ENCODE measurements around the gene IQCE. TPM values are rescaled to one million over a fixed set of nuclear protein-coding genes. Genes with fewer than 3 reads are reported as not detected.
A peak's percentile ranks its signal among the peaks of the same experiment; 100 is the strongest.

The IQCE gene
- total RNA-seq, 2 donors from 2014 or later, result 6.7 to 9.0 TPM

GRCh38 chr7:2626498-2627117 is 67.8 kb downstream of the IQCE start:
- no peaks in the 10 kb centered on the region for H3K27me3 Mint-ChIP-seq
- ATAC-seq, result no peak
- H3K4me1 Mint-ChIP-seq, result peaks cover 4% of the 10 kb centered on the region
- H3K36me3 Mint-ChIP-seq (ENCODE audit: low read depth), result no peaks in the 10 kb centered on the region
- no peak overlapping the region for H3K4me3 Mint-ChIP-seq
- no peak for DNase-seq
- H3K9me3 ChIP-seq (ENCODE audit: control insufficient read depth, low read length, poor library complexity, severe bottlenecking), result no peaks in the 10 kb centered on the region
- no peak overlapping the region for H3K27ac Mint-ChIP-seq

- no peaks in the 10 kb centered on the region for H3K9me3 ChIP-seq (ENCODE audit: control insufficient read depth, low read length, poor library complexity, severe bottlenecking)
- Mint-ChIP-seq H3K27me3 (no peaks in the 10 kb centered on the region), H3K4me3 (no peak overlapping the region), H3K36me3 (ENCODE audit: low read depth) (no peaks in the 10 kb centered on the region), H3K27ac (no peak overlapping the region), H3K4me1 (peaks cover 4% of the 10 kb centered on the region)
- DNase-seq (no peak), ATAC-seq (no peak)
Observed at GRCh38 chr7:2627258-2628129, 68.7 kb downstream of the IQCE start.

GRCh38 chr7:2628130-2628482 is 69.3 kb downstream of the IQCE start:
- no peaks in the 10 kb centered on the region for H3K36me3 Mint-ChIP-seq (ENCODE audit: low read depth)
- no peak overlapping the region for H3K27ac Mint-ChIP-seq
- H3K4me3 Mint-ChIP-seq, result no peak overlapping the region
- no peaks in the 10 kb centered on the region for H3K27me3 Mint-ChIP-seq
- DNase-seq (no peak), ATAC-seq (no peak)
- peaks cover 4% of the 10 kb centered on the region for H3K4me1 Mint-ChIP-seq
- H3K9me3 ChIP-seq (ENCODE audit: control insufficient read depth, low read length, poor library complexity, severe bottlenecking), result no peaks in the 10 kb centered on the region

- Mint-ChIP-seq H3K27ac (no peak overlapping the region), H3K4me1 (peaks cover 6% of the 10 kb centered on the region), H3K27me3 (no peaks in the 10 kb centered on the region), H3K4me3 (no peak overlapping the region), H3K36me3 (ENCODE audit: low read depth) (no peaks in the 10 kb centered on the region)
- H3K9me3 ChIP-seq (ENCODE audit: control insufficient read depth, low read length, poor library complexity, severe bottlenecking), result no peaks in the 10 kb centered on the region
- DNase-seq, result no peak
- no peak for ATAC-seq
Observed at GRCh38 chr7:2628891-2629290, 70.1 kb downstream of the IQCE start.

- H3K9me3 ChIP-seq (ENCODE audit: control insufficient read depth, low read length, poor library complexity, severe bottlenecking), result no peaks in the 10 kb centered on the region
- Mint-ChIP-seq H3K4me1 (peaks cover 10% of the 10 kb centered on the region), H3K36me3 (ENCODE audit: low read depth) (no peaks in the 10 kb centered on the region), H3K4me3 (peak overlapping the region; percentile 7), H3K27me3 (no peaks in the 10 kb centered on the region), H3K27ac (no peak overlapping the region)
- no peak for DNase-seq
- ATAC-seq, result no peak
Observed at GRCh38 chr7:2629746-2630681, 71.2 kb downstream of the IQCE start.

GRCh38 chr7:2631946-2632732 is 73.4 kb downstream of the IQCE start, which contains the start of gene TTYH3:
TTYH3 (plus strand) TSS chr7:2631986; CDS start chr7:2632156, 170 bp downstream.
- H3K27ac Mint-ChIP-seq, result peak within 1 kb of the TSS; percentile 56
- H3K9me3 ChIP-seq (ENCODE audit: control insufficient read depth, low read length, poor library complexity, severe bottlenecking), result no peaks in the 10 kb centered on the region
- ATAC-seq, result no peak
- no peak for DNase-seq
- H3K36me3 Mint-ChIP-seq (ENCODE audit: low read depth), result no peaks in the 10 kb centered on the region
- peak within 1 kb of the TSS; percentile 93 for H3K4me3 Mint-ChIP-seq
- H3K27me3 Mint-ChIP-seq, result no peaks in the 10 kb centered on the region
- H3K4me1 Mint-ChIP-seq, result peaks cover 12% of the 10 kb centered on the region

- H3K9me3 ChIP-seq (ENCODE audit: control insufficient read depth, low read length, poor library complexity, severe bottlenecking), result no peaks in the 10 kb centered on the region
- Mint-ChIP-seq H3K27me3 (no peaks in the 10 kb centered on the region), H3K36me3 (ENCODE audit: low read depth) (no peaks in the 10 kb centered on the region), H3K4me1 (peaks cover 12% of the 10 kb centered on the region), H3K27ac (peak overlapping the region; percentile 56), H3K4me3 (peak overlapping the region; percentile 93)
- DNase-seq (peak in 1 of 3 donors; percentile 19), ATAC-seq (no peak)
Observed at GRCh38 chr7:2632733-2633537, 74.2 kb downstream of the IQCE start.

- no peak for ATAC-seq
- H3K9me3 ChIP-seq (ENCODE audit: control insufficient read depth, low read length, poor library complexity, severe bottlenecking), result no peaks in the 10 kb centered on the region
- peak overlapping the region; percentile 93 for H3K4me3 Mint-ChIP-seq
- H3K27ac Mint-ChIP-seq, result peak overlapping the region; percentile 14
- DNase-seq, result no peak
- H3K36me3 Mint-ChIP-seq (ENCODE audit: low read depth), result no peaks in the 10 kb centered on the region
- peaks cover 12% of the 10 kb centered on the region for H3K4me1 Mint-ChIP-seq
- H3K27me3 Mint-ChIP-seq, result no peaks in the 10 kb centered on the region
Observed at GRCh38 chr7:2633538-2634266, 74.9 kb downstream of the IQCE start.

GRCh38 chr7:2634267-2635145 is 75.7 kb downstream of the IQCE start:
- H3K27me3 Mint-ChIP-seq, result no peaks in the 10 kb centered on the region
- H3K9me3 ChIP-seq (ENCODE audit: control insufficient read depth, low read length, poor library complexity, severe bottlenecking), result no peaks in the 10 kb centered on the region
- H3K36me3 Mint-ChIP-seq (ENCODE audit: low read depth), result no peaks in the 10 kb centered on the region
- DNase-seq (no peak), ATAC-seq (no peak)
- H3K27ac Mint-ChIP-seq, result peak overlapping the region; percentile 49
- peak overlapping the region; percentile 93 for H3K4me3 Mint-ChIP-seq
- H3K4me1 Mint-ChIP-seq, result peaks cover 12% of the 10 kb centered on the region

GRCh38 chr7:2635148-2635668 is 76.4 kb downstream of the IQCE start:
- H3K4me1 Mint-ChIP-seq, result peaks cover 12% of the 10 kb centered on the region
- DNase-seq (no peak), ATAC-seq (no peak)
- no peaks in the 10 kb centered on the region for H3K36me3 Mint-ChIP-seq (ENCODE audit: low read depth)
- H3K4me3 Mint-ChIP-seq, result peak overlapping the region; percentile 33
- peak overlapping the region; percentile 49 for H3K27ac Mint-ChIP-seq
- no peaks in the 10 kb centered on the region for H3K27me3 Mint-ChIP-seq
- no peaks in the 10 kb centered on the region for H3K9me3 ChIP-seq (ENCODE audit: control insufficient read depth, low read length, poor library complexity, severe bottlenecking)
